GM23338 (cell line): ENCODE measurements around the gene DRG2.

ENCODE experiments used
- CREB1 ChIP-seq: fragments of 250-450 bp; sonication (Bioruptor Pico); IDR thresholded peaks from 2 replicates; pipeline ENCODE4 v1.5.0; 2020; ENCODE audit warnings: low read depth, mild to moderate bottlenecking, moderate library complexity
- EZH2 ChIP-seq: fragments of 200-600 bp; sonication (generic); IDR thresholded peaks from one replicate; pipeline ENCODE4 v1.8.0; 2017; ENCODE audit warnings: antibody characterized with exemption, mild to moderate bottlenecking, low read depth; ENCODE audit not compliant: unreplicated experiment
- EZH2phosphoT487 ChIP-seq: fragments of 200-600 bp; sonication (generic); IDR thresholded peaks from one replicate; pipeline ENCODE4 v1.8.1; 2018; ENCODE audit warnings: antibody characterized with exemption; ENCODE audit not compliant: unreplicated experiment
- JUNB ChIP-seq: IDR thresholded peaks from one replicate; pipeline ENCODE4 v1.6.1; 2016; ENCODE audit warnings: antibody characterized with exemption; ENCODE audit not compliant: unreplicated experiment
- NANOG ChIP-seq: IDR thresholded peaks from 2 replicates; pipeline ENCODE4 v1.6.1; 2016; ENCODE audit warnings: antibody characterized with exemption, borderline replicate concordance
- POLR2AphosphoS5 ChIP-seq: IDR thresholded peaks from 2 replicates; pipeline ENCODE4 v1.6.1; 2016; ENCODE audit warnings: antibody characterized with exemption, low read depth
- REST ChIP-seq: IDR thresholded peaks from one replicate; pipeline ENCODE4 v1.6.1; 2018; ENCODE audit warnings: antibody characterized with exemption; ENCODE audit not compliant: unreplicated experiment
- ZNF114 ChIP-seq: fragments of 250-450 bp; sonication (Bioruptor Pico); IDR thresholded peaks from 2 replicates; pipeline ENCODE4 v1.5.0; 2020; ENCODE audit warnings: mild to moderate bottlenecking, moderate library complexity
- ZNF331 ChIP-seq: fragments of 250-450 bp; sonication (Bioruptor Pico); IDR thresholded peaks from 2 replicates; pipeline ENCODE4 v1.5.0; 2020; ENCODE audit warnings: low read depth, mild to moderate bottlenecking, moderate library complexity
- TF ChIP-seq, protein P1 (sequence below), 2 experiments: fragments of 200-600 bp in 1 of 2; sonication (generic) in 1 of 2; conservative IDR thresholded peaks; 2 replicates each; pipeline versions ENCODE4 v1.5.1 to v1.6.1; 2016 to 2017; ENCODE audit warnings: antibody characterized with exemption in 2 of 2, low read depth in 2 of 2, mild to moderate bottlenecking in 2 of 2, moderate library complexity in 1 of 2
- TF ChIP-seq, protein P2 (sequence below): fragments of 250-450 bp; sonication (Bioruptor Pico); IDR thresholded peaks from 2 replicates; pipeline ENCODE4 v1.5.0; 2020; ENCODE audit warnings: mild to moderate bottlenecking, moderate library complexity
- TF ChIP-seq, protein P3 (sequence below): IDR thresholded peaks from 2 replicates; pipeline ENCODE4 v1.6.1; 2016; ENCODE audit warnings: antibody characterized with exemption

DNA sequence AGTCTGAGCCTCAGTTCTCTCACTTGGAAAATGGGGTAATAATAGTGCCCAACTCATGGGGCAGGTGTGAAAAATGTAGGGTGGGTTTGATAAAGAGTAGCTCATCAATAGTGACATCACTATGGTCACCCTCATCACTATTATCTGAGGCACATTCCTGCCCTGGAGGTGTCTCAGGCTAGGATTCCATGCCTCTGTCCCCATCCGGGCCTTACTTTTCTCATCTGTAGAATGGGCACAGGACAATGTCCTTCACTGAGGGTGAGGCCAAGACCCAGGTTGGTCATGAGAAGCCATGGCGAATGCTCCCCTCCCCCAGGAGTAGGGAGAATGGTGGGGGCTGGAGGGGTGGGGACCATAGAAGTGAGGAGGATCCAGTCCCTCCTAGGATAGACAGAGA lies 51.3 kb downstream of the DRG2 start:
- TF ChIP-seq, protein P1, sequence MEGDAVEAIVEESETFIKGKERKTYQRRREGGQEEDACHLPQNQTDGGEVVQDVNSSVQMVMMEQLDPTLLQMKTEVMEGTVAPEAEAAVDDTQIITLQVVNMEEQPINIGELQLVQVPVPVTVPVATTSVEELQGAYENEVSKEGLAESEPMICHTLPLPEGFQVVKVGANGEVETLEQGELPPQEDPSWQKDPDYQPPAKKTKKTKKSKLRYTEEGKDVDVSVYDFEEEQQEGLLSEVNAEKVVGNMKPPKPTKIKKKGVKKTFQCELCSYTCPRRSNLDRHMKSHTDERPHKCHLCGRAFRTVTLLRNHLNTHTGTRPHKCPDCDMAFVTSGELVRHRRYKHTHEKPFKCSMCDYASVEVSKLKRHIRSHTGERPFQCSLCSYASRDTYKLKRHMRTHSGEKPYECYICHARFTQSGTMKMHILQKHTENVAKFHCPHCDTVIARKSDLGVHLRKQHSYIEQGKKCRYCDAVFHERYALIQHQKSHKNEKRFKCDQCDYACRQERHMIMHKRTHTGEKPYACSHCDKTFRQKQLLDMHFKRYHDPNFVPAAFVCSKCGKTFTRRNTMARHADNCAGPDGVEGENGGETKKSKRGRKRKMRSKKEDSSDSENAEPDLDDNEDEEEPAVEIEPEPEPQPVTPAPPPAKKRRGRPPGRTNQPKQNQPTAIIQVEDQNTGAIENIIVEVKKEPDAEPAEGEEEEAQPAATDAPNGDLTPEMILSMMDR (conservative IDR thresholded peaks at IDR 0.05; ENCODE audit: low read depth in 2 of 2), result no peak
- TF ChIP-seq POLR2AphosphoS5, result no peak
- no peak for TF ChIP-seq EZH2phosphoT487
- TF ChIP-seq, protein P2, sequence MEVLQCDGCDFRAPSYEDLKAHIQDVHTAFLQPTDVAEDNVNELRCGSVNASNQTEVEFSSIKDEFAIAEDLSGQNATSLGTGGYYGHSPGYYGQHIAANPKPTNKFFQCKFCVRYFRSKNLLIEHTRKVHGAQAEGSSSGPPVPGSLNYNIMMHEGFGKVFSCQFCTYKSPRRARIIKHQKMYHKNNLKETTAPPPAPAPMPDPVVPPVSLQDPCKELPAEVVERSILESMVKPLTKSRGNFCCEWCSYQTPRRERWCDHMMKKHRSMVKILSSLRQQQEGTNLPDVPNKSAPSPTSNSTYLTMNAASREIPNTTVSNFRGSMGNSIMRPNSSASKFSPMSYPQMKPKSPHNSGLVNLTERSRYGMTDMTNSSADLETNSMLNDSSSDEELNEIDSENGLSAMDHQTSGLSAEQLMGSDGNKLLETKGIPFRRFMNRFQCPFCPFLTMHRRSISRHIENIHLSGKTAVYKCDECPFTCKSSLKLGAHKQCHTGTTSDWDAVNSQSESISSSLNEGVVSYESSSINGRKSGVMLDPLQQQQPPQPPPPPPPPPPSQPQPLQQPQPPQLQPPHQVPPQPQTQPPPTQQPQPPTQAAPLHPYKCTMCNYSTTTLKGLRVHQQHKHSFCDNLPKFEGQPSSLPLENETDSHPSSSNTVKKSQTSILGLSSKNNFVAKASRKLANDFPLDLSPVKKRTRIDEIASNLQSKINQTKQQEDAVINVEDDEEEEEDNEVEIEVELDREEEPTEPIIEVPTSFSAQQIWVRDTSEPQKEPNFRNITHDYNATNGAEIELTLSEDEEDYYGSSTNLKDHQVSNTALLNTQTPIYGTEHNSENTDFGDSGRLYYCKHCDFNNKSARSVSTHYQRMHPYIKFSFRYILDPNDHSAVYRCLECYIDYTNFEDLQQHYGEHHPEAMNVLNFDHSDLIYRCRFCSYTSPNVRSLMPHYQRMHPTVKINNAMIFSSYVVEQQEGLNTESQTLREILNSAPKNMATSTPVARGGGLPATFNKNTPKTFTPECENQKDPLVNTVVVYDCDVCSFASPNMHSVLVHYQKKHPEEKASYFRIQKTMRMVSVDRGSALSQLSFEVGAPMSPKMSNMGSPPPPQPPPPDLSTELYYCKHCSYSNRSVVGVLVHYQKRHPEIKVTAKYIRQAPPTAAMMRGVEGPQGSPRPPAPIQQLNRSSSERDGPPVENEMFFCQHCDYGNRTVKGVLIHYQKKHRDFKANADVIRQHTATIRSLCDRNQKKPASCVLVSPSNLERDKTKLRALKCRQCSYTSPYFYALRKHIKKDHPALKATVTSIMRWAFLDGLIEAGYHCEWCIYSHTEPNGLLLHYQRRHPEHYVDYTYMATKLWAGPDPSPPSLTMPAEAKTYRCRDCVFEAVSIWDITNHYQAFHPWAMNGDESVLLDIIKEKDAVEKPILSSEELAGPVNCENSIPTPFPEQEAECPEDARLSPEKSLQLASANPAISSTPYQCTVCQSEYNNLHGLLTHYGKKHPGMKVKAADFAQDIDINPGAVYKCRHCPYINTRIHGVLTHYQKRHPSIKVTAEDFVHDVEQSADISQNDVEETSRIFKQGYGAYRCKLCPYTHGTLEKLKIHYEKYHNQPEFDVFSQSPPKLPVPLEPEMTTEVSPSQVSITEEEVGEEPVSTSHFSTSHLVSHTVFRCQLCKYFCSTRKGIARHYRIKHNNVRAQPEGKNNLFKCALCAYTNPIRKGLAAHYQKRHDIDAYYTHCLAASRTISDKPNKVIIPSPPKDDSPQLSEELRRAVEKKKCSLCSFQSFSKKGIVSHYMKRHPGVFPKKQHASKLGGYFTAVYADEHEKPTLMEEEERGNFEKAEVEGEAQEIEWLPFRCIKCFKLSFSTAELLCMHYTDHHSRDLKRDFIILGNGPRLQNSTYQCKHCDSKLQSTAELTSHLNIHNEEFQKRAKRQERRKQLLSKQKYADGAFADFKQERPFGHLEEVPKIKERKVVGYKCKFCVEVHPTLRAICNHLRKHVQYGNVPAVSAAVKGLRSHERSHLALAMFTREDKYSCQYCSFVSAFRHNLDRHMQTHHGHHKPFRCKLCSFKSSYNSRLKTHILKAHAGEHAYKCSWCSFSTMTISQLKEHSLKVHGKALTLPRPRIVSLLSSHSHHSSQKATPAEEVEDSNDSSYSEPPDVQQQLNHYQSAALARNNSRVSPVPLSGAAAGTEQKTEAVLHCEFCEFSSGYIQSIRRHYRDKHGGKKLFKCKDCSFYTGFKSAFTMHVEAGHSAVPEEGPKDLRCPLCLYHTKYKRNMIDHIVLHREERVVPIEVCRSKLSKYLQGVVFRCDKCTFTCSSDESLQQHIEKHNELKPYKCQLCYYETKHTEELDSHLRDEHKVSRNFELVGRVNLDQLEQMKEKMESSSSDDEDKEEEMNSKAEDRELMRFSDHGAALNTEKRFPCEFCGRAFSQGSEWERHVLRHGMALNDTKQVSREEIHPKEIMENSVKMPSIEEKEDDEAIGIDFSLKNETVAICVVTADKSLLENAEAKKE (CRISPR knock-in tag), result no peak
- no peak for TF ChIP-seq EZH2
- TF ChIP-seq NANOG, result no peak
- no peak for TF ChIP-seq CREB1 (CRISPR knock-in tag)
- no peak for TF ChIP-seq JUNB
- no peak for TF ChIP-seq REST
- TF ChIP-seq ZNF331, result no peak
- TF ChIP-seq, protein P3, sequence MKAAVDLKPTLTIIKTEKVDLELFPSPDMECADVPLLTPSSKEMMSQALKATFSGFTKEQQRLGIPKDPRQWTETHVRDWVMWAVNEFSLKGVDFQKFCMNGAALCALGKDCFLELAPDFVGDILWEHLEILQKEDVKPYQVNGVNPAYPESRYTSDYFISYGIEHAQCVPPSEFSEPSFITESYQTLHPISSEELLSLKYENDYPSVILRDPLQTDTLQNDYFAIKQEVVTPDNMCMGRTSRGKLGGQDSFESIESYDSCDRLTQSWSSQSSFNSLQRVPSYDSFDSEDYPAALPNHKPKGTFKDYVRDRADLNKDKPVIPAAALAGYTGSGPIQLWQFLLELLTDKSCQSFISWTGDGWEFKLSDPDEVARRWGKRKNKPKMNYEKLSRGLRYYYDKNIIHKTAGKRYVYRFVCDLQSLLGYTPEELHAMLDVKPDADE, result no peak
- no peak for TF ChIP-seq ZNF114
